Muscle of arm (tissue), 12 donors: ENCODE results near the gene CALY. TPM values are rescaled to one million over a fixed set of nuclear protein-coding genes. Genes with fewer than 3 reads are reported as not detected.

ENCODE experiments used
- DNase-seq: peaks from one replicate; pipeline ENCODE4 v3.0.0-alpha.2; 2013
- polyA plus RNA-seq, 12 donors: library from polyadenylated mRNA; unstranded; fragments of 120-200 nt; gene quantifications; one replicate each; pipeline ENCODE4 v1.2.1, GENCODE V29; 2013; ENCODE audit not compliant: insufficient read length in 12 of 12

Gene CALY
- polyA plus RNA-seq, 12 donors: 0.41 TPM; not detected in 11

GRCh38 chr10:133289761-133290160 lies 46.9 kb downstream of the CALY start:
- DNase-seq: no peak

GRCh38 chr10:133287832-133288500 lies 48.7 kb downstream of the CALY start:
- no peak for DNase-seq

- DNase-seq: no peak
Observed at GRCh38 chr10:133286366-133286765, 50.3 kb downstream of the CALY start.

GRCh38 chr10:133285217-133285616 lies 51.5 kb downstream of the CALY start:
- no peak for DNase-seq

- no peak for DNase-seq
Observed at GRCh38 chr10:133283931-133284330, 52.8 kb downstream of the CALY start.

GRCh38 chr10:133282846-133283390 lies 53.8 kb downstream of the CALY start:
- no peak for DNase-seq

GRCh38 chr10:133281628-133282372 lies 54.9 kb downstream of the CALY start:
- DNase-seq: no peak

- no peak for DNase-seq
Observed at GRCh38 chr10:133281084-133281483, 55.6 kb downstream of the CALY start.

GRCh38 chr10:133280391-133281059 lies 56.2 kb downstream of the CALY start:
- DNase-seq: no peak

- DNase-seq: no peak
Observed at GRCh38 chr10:133279326-133280226, 57.1 kb downstream of the CALY start.

- DNase-seq: no peak
Observed at GRCh38 chr10:133278577-133279265, 58.0 kb downstream of the CALY start.

GRCh38 chr10:133277993-133278576 lies 58.6 kb downstream of the CALY start:
- no peak for DNase-seq

GRCh38 chr10:133277277-133277992 lies 59.3 kb downstream of the CALY start:
- no peak for DNase-seq

GRCh38 chr10:133276435-133277201 lies 60.1 kb downstream of the CALY start, which contains the start of gene ADAM8:
TSS of gene ADAM8 (minus strand) at chr10:133276868. CDS start at chr10:133276817, 51 bp downstream.
- no peak for DNase-seq

- no peak for DNase-seq
Observed at GRCh38 chr10:133276100-133276434, 60.6 kb downstream of the CALY start.

GRCh38 chr10:133275684-133276092 lies 61.0 kb downstream of the CALY start:
- no peak for DNase-seq

GRCh38 chr10:133274751-133275683 lies 61.7 kb downstream of the CALY start:
- DNase-seq: no peak
